ENCODE data around the gene HLF. TPM values are rescaled to one million over a fixed set of nuclear protein-coding genes. Genes with fewer than 3 reads are reported as not detected.
"Not testable (repeated sequence)": the region's sequence is repeated elsewhere in the genome, so short reads cannot be mapped to it uniquely, and the experiment has no call there.

Gene HLF
- total RNA-seq, 1 experiment from 2014 or later: 0.24 TPM

GRCh38 chr17:55316499-55316898 lies 51.7 kb downstream of the HLF start:
- in situ Hi-C loops (cut with HindIII; ENCODE audit: low pct_unique_long_range_greater_than_20kb, low sequenced_read_pairs): no loop called here
- no peak for DNase-seq (ENCODE audit: low read depth, low spot score)

- DNase-seq (ENCODE audit: low read depth, low spot score): no peak
- in situ Hi-C loops (cut with HindIII; ENCODE audit: low pct_unique_long_range_greater_than_20kb, low sequenced_read_pairs): no loop called here
Observed at GRCh38 chr17:55317284-55317683, 52.5 kb downstream of the HLF start.

GRCh38 chr17:55318081-55318480 lies 53.3 kb downstream of the HLF start:
- no peak for DNase-seq (ENCODE audit: low read depth, low spot score)
- in situ Hi-C loops (cut with HindIII; ENCODE audit: low pct_unique_long_range_greater_than_20kb, low sequenced_read_pairs): no loop called here

GRCh38 chr17:55318715-55319487 lies 54.1 kb downstream of the HLF start:
- in situ Hi-C loops (cut with HindIII; ENCODE audit: low pct_unique_long_range_greater_than_20kb, low sequenced_read_pairs): no loop called here
- no peak for DNase-seq (ENCODE audit: low read depth, low spot score)

- no peak for DNase-seq (ENCODE audit: low read depth, low spot score)
- in situ Hi-C loops (cut with HindIII; ENCODE audit: low pct_unique_long_range_greater_than_20kb, low sequenced_read_pairs): no loop called here
Observed at GRCh38 chr17:55319933-55320593, 55.3 kb downstream of the HLF start.

GRCh38 chr17:55320594-55321426 lies 56.0 kb downstream of the HLF start:
- no peak for DNase-seq (ENCODE audit: low read depth, low spot score)
- in situ Hi-C loops (cut with HindIII; ENCODE audit: low pct_unique_long_range_greater_than_20kb, low sequenced_read_pairs): no loop called here

GRCh38 chr17:55321427-55322060 lies 56.8 kb downstream of the HLF start:
- in situ Hi-C loops (cut with HindIII; ENCODE audit: low pct_unique_long_range_greater_than_20kb, low sequenced_read_pairs): no loop called here
- DNase-seq (ENCODE audit: low read depth, low spot score): no peak

GRCh38 chr17:55322453-55322985 lies 57.8 kb downstream of the HLF start:
- in situ Hi-C loops (cut with HindIII; ENCODE audit: low pct_unique_long_range_greater_than_20kb, low sequenced_read_pairs): no loop called here
- DNase-seq (ENCODE audit: low read depth, low spot score): no peak

- in situ Hi-C loops (cut with HindIII; ENCODE audit: low pct_unique_long_range_greater_than_20kb, low sequenced_read_pairs): no loop called here
- no peak for DNase-seq (ENCODE audit: low read depth, low spot score)
Observed at GRCh38 chr17:55323518-55324295, 58.9 kb downstream of the HLF start.

GRCh38 chr17:55324296-55324978 lies 59.7 kb downstream of the HLF start:
- DNase-seq (ENCODE audit: low read depth, low spot score): no peak
- in situ Hi-C loops (cut with HindIII; ENCODE audit: low pct_unique_long_range_greater_than_20kb, low sequenced_read_pairs): no loop called here

- DNase-seq (ENCODE audit: low read depth, low spot score): no peak
- in situ Hi-C loops (cut with HindIII; ENCODE audit: low pct_unique_long_range_greater_than_20kb, low sequenced_read_pairs): no loop called here
Observed at GRCh38 chr17:55325406-55325805, 60.6 kb downstream of the HLF start.

GRCh38 chr17:55326030-55326429 lies 61.3 kb downstream of the HLF start:
- no peak for DNase-seq (ENCODE audit: low read depth, low spot score)
- in situ Hi-C loops (cut with HindIII; ENCODE audit: low pct_unique_long_range_greater_than_20kb, low sequenced_read_pairs): no loop called here

GRCh38 chr17:55327225-55328088 lies 62.7 kb downstream of the HLF start:
- in situ Hi-C loops (cut with HindIII; ENCODE audit: low pct_unique_long_range_greater_than_20kb, low sequenced_read_pairs): no loop called here
- no peak for DNase-seq (ENCODE audit: low read depth, low spot score)

- in situ Hi-C loops (cut with HindIII; ENCODE audit: low pct_unique_long_range_greater_than_20kb, low sequenced_read_pairs); DNase-seq (ENCODE audit: low read depth, low spot score): not testable (repeated sequence)
Observed at GRCh38 chr17:55328514-55328913, 63.8 kb downstream of the HLF start.

- DNase-seq (ENCODE audit: low read depth, low spot score): no peak
- in situ Hi-C loops (cut with HindIII; ENCODE audit: low pct_unique_long_range_greater_than_20kb, low sequenced_read_pairs): no loop called here
Observed at GRCh38 chr17:55330344-55330933, 65.7 kb downstream of the HLF start.
